B cell (primary cell): ENCODE data around the gene FAM120A. TPM values are rescaled to one million over a fixed set of nuclear protein-coding genes. Genes with fewer than 3 reads are reported as not detected.

Experiments
- ATAC-seq: fragments of 200-7000 bp; cut with Tn5 transposase; one replicate; pipeline ENCODE4 v1.10.0; 2021; ENCODE audit warnings: low read depth, mild to moderate bottlenecking, moderate number of reproducible peaks, moderate library complexity
- CTCF ChIA-PET: fragments of 350-600 bp; sonication (Branson Sonifier 250); formaldehyde crosslinking; loops from one replicate; lab custom pipeline; 2021; ENCODE audit warnings: antibody characterized with exemption, inconsistent platforms; lab: Charles Lee
- POLR2A ChIA-PET: fragments of 350-600 bp; sonication (Branson Sonifier 250); formaldehyde crosslinking; loops from one replicate; lab custom pipeline; 2021; ENCODE audit warnings: antibody characterized with exemption; lab: Charles Lee
- DNase-seq: peaks from one replicate; pipeline ENCODE4 v3.0.0; 2013
- H2AFZ ChIP-seq: 2 replicates; pipeline ENCODE4 v1.6.1; 2012; ENCODE audit warnings: mild to moderate bottlenecking, low read depth, low read length; ENCODE audit not compliant: insufficient read depth, poor library complexity, severe bottlenecking
- H3K27ac ChIP-seq, 2 donors: 1 replicate in 1 of 2; 2 replicates in 1 of 2; pipeline ENCODE4 v1.5.1; 2012 to 2013; ENCODE audit warnings: low read length in 2 of 2, mild to moderate bottlenecking in 2 of 2, moderate library complexity in 1 of 2
- H3K27me3 ChIP-seq, 4 experiments: fragments of 200-600 bp in 1 of 4; sonication (generic) in 1 of 4; replicated peaks in 1 of 4; 1 replicate in 2 of 4; 2 replicates in 2 of 4; pipeline versions ENCODE4 v1.6.1 to v1.7.0; 2013 to 2016; ENCODE audit warnings: low read length in 3 of 4, mild to moderate bottlenecking in 2 of 4, mixed read lengths in 1 of 4, moderate library complexity in 1 of 4; ENCODE audit not compliant: insufficient read depth in 4 of 4, control insufficient read depth in 3 of 4; ENCODE audit errors: control extremely low read depth in 1 of 4
- H3K36me3 ChIP-seq, 2 experiments: replicated peaks in 1 of 2; 1 replicate in 1 of 2; 2 replicates in 1 of 2; pipeline versions ENCODE4 v1.6.1 to v1.7.1; 2013; ENCODE audit warnings: low read length in 1 of 2; ENCODE audit not compliant: insufficient read depth in 2 of 2, control insufficient read depth in 1 of 2; ENCODE audit errors: control extremely low read depth in 1 of 2, extremely low read depth in 1 of 2
- H3K4me1 ChIP-seq, 2 donors: fragments of 200-600 bp in 1 of 2; sonication (generic) in 1 of 2; 1 replicate in 1 of 2; 2 replicates in 1 of 2; pipeline versions ENCODE4 v1.5.1 to v1.6.1; 2013 to 2017; ENCODE audit warnings: low read length in 2 of 2; ENCODE audit not compliant: control insufficient read depth in 2 of 2, insufficient read depth in 2 of 2
- H3K4me2 ChIP-seq: replicated peaks from 2 replicates; pipeline ENCODE3; 2012; ENCODE audit warnings: mild to moderate bottlenecking, low read depth, low read length; ENCODE audit not compliant: poor library complexity, severe bottlenecking
- H3K4me3 ChIP-seq, 5 experiments: fragments of 200-600 bp in 1 of 5; sonication (generic) in 1 of 5; 1 replicate in 3 of 5; 2 replicates in 2 of 5; pipeline versions ENCODE4 v1.5.1 to v1.7.0; 2011 to 2016; ENCODE audit warnings: low read length in 4 of 5, mild to moderate bottlenecking in 4 of 5, low read depth in 2 of 5, control low read depth in 1 of 5, moderate library complexity in 1 of 5; ENCODE audit not compliant: insufficient read depth in 1 of 5; ENCODE audit errors: control extremely low read depth in 1 of 5, extremely low read depth in 1 of 5
- H3K79me2 ChIP-seq: fragments of 200-600 bp; sonication (generic); one replicate; pipeline ENCODE4 v1.6.0; 2016; ENCODE audit warnings: low read length; ENCODE audit not compliant: control insufficient read depth, insufficient read depth
- H3K9ac ChIP-seq: fragments of 200-600 bp; sonication (generic); 2 replicates; pipeline ENCODE4 v1.6.1; 2017; ENCODE audit warnings: mild to moderate bottlenecking, low read length, moderate library complexity
- H3K9me3 ChIP-seq, 3 donors: one replicate each; pipeline versions ENCODE4 v1.6.1 to v1.7.1; 2013; ENCODE audit warnings: low read length in 2 of 3; ENCODE audit not compliant: control insufficient read depth in 2 of 3, insufficient read depth in 1 of 3; ENCODE audit errors: control extremely low read depth in 1 of 3
- H4K20me1 ChIP-seq: 2 replicates; pipeline ENCODE4 v1.6.0; 2012; ENCODE audit warnings: mild to moderate bottlenecking, low read length; ENCODE audit not compliant: insufficient read depth, control insufficient read depth, poor library complexity, severe bottlenecking
- H3K27ac Mint-ChIP-seq: one replicate; pipeline ENCODE4 v1.8.0; 2021; ENCODE audit warnings: mixed read lengths
- H3K27me3 Mint-ChIP-seq: one replicate; pipeline ENCODE4 v1.8.0; 2021; ENCODE audit warnings: mixed read lengths
- H3K4me1 Mint-ChIP-seq: one replicate; pipeline ENCODE4 v1.8.0; 2021; ENCODE audit warnings: mixed read lengths
- H3K4me3 Mint-ChIP-seq: one replicate; pipeline ENCODE4 v1.8.0; 2021; ENCODE audit warnings: mixed read lengths
- H3K9me3 Mint-ChIP-seq: one replicate; pipeline ENCODE4 v1.8.0; 2022; ENCODE audit warnings: mixed read lengths; ENCODE audit not compliant: insufficient read depth
- EZH2 ChIP-seq: IDR thresholded peaks from 2 replicates; pipeline ENCODE4 v1.6.1; 2012; ENCODE audit warnings: borderline replicate concordance, low read depth, mild to moderate bottlenecking, moderate library complexity, low read length; ENCODE audit not compliant: insufficient read depth, poor library complexity, severe bottlenecking
- WGBS: methylation state at CpG from one replicate; pipeline ENCODE4 v1.1.5; 2013; ENCODE audit warnings: missing lambda C conversion rate; ENCODE audit not compliant: insufficient coverage; 5-methylcytosine and 5-hydroxymethylcytosine counted together
- intact Hi-C: fragments of 100-400 bp; cut with micrococcal nuclease; formaldehyde crosslinking; loops from one replicate; pipeline ENCODE4 v1.10.0; 2022
- polyA plus RNA-seq: library from polyadenylated mRNA; depleted of rRNA; stranded (reverse); fragments of >200 nt; gene quantifications from 2 replicates; pipeline ENCODE4 v1.2.3, GENCODE V29; 2012
- total RNA-seq, 2 donors: library from RNA; stranded (reverse); fragments of 120-200 nt in 1 of 2; gene quantifications; 1 replicate in 1 of 2; 2 replicates in 1 of 2; pipeline versions ENCODE4 v1.2.3 to v1.2.4, GENCODE V29; 2013 to 2022
- TF ChIP-seq, protein P1 (sequence below): fragments of 200-600 bp; IDR thresholded peaks from one replicate; pipeline ENCODE4 v1.8.0; 2022; ENCODE audit warnings: antibody characterized with exemption, mild to moderate bottlenecking

Gene FAM120A
- total and polyA plus RNA-seq, 2 donors (not counting 1 experiment from before 2014, with no cell fraction given), result 48.4 to 105 TPM

DNA sequence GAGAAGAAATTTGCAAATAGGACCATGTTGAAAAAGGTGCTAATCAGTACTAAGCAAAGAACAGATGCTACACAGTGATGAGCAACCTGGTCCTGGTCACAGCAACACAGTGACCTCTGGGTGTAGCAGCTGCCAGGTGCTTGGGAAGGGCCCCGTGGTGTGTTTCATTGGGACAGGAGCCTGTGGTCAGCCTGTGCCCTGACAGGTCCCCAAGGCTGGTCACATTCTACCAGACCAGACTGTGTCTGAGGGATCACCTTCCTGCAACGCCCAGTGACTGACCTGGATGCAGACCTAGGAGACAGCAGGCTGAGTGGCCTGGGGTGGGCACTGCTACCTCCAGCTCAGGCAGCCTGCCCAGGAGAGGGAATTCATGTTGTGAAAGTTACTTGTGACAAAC lies 56.7 kb downstream of the FAM120A start:
- Mint-ChIP-seq H3K27me3 (no peaks in the 10 kb centered on the region), H3K4me3 (no peak overlapping the region), H3K9me3 (no peaks in the 10 kb centered on the region), H3K27ac (no peak overlapping the region), H3K4me1 (peaks cover 67% of the 10 kb centered on the region)
- Histone ChIP-seq H4K20me1 (peaks cover 72% of the 10 kb centered on the region), H2AFZ (no peak overlapping the region), H3K9ac (no peak overlapping the region), H3K4me2 (no peak overlapping the region), H3K9me3 (no peaks in the 10 kb centered on the region), H3K79me2 (peaks cover 63% of the 10 kb centered on the region), H3K4me1 (peaks cover 35 to 38% of the 10 kb centered on the region in 2 donors), H3K4me3 (no peak overlapping the region), H3K27ac (no peak overlapping the region), H3K36me3 (peaks cover 7 to 16% of the 10 kb centered on the region in 2 experiments), H3K27me3 (no peaks in the 10 kb centered on the region)
- POLR2A ChIA-PET, result no interaction called here
- intact Hi-C loops, result no loop called here
- no peak for ATAC-seq
- CTCF ChIA-PET, result interaction anchor here (1.3 kb wide), 1 partner anchor 58 kb away, joined by 5 read pairs; no protein-coding TSS in a partner anchor
- no peak for DNase-seq
- 93% methylated on average over 2 of the region's 2 CpGs for WGBS
- TF ChIP-seq, protein P1, sequence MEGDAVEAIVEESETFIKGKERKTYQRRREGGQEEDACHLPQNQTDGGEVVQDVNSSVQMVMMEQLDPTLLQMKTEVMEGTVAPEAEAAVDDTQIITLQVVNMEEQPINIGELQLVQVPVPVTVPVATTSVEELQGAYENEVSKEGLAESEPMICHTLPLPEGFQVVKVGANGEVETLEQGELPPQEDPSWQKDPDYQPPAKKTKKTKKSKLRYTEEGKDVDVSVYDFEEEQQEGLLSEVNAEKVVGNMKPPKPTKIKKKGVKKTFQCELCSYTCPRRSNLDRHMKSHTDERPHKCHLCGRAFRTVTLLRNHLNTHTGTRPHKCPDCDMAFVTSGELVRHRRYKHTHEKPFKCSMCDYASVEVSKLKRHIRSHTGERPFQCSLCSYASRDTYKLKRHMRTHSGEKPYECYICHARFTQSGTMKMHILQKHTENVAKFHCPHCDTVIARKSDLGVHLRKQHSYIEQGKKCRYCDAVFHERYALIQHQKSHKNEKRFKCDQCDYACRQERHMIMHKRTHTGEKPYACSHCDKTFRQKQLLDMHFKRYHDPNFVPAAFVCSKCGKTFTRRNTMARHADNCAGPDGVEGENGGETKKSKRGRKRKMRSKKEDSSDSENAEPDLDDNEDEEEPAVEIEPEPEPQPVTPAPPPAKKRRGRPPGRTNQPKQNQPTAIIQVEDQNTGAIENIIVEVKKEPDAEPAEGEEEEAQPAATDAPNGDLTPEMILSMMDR, result no peak
- no peak for TF ChIP-seq EZH2

DNA sequence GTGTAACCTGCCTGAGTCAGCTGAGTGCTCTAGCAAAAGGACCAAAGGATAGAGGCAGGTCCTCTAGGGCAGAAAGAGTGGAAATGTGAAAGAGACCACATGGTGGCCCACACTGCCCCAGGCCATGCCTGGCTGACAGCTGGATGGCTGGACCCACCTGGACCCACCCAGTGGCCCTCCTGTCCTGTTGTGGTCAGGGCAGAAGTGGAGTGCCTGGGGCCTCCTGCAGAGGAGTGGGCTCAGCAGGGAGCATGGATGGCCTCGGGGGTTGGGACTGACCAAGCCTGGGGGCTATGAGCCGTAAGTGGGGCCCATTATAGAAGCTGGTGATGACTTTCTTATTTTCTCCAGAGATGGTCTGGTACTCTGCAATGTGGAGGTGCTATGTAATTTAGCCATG lies 57.6 kb downstream of the FAM120A start:
- H3K9ac ChIP-seq, result no peak overlapping the region
- ChIA-PET POLR2A (no interaction called here), CTCF (no interaction called here)
- peaks cover 71% of the 10 kb centered on the region for H3K79me2 ChIP-seq
- no peak overlapping the region for H3K4me3 ChIP-seq
- H2AFZ ChIP-seq, result no peak overlapping the region
- H3K4me1 Mint-ChIP-seq, result peaks cover 67% of the 10 kb centered on the region
- 100% methylated on average over 2 of the region's 2 CpGs for WGBS
- H3K4me3 Mint-ChIP-seq, result no peak overlapping the region
- no peak overlapping the region for H3K27ac ChIP-seq
- H3K27me3 ChIP-seq, result no peaks in the 10 kb centered on the region
- H3K36me3 ChIP-seq, result peaks cover 4 to 16% of the 10 kb centered on the region in 2 experiments
- DNase-seq, result no peak
- H3K4me2 ChIP-seq, result no peak overlapping the region
- intact Hi-C loops, result no loop called here
- H3K4me1 ChIP-seq, result peaks cover 35 to 38% of the 10 kb centered on the region in 2 donors
- H3K9me3 ChIP-seq, result no peaks in the 10 kb centered on the region
- ATAC-seq, result no peak
- H3K27ac Mint-ChIP-seq, result no peak overlapping the region
- H4K20me1 ChIP-seq, result peaks cover 81% of the 10 kb centered on the region
- H3K9me3 Mint-ChIP-seq, result no peaks in the 10 kb centered on the region
- TF ChIP-seq EZH2, result no peak
- TF ChIP-seq, protein P1, result no peak
- H3K27me3 Mint-ChIP-seq, result no peaks in the 10 kb centered on the region
